ENCODE measurements around the gene CENPP.

CENPP gene

GRCh38 chr9:92308893-92309292 is 16.9 kb upstream of the CENPP start:
- no peak for TF ChIP-seq PKNOX1 (IDR thresholded peaks at IDR 0.05)
- no peak for TF ChIP-seq SUZ12 (IDR thresholded peaks at IDR 0.05)
- no peak for TF ChIP-seq LEF1 (IDR thresholded peaks at IDR 0.05; ENCODE audit: borderline replicate concordance)
- TF ChIP-seq NFRKB (IDR thresholded peaks at IDR 0.05) = no peak
- TF ChIP-seq TARDBP (IDR thresholded peaks at IDR 0.05) = no peak
- TF ChIP-seq FOXA1 (IDR thresholded peaks at IDR 0.05) = no peak
- no peak for TF ChIP-seq HDGF (IDR thresholded peaks at IDR 0.05; ENCODE audit: borderline replicate concordance)
- no peak for TF ChIP-seq SP1 (IDR thresholded peaks at IDR 0.05)
- no peak for TF ChIP-seq ARNT (IDR thresholded peaks at IDR 0.05)
- TF ChIP-seq ZNF384 (IDR thresholded peaks at IDR 0.05) = no peak
- no peak for TF ChIP-seq FOXK2 (IDR thresholded peaks at IDR 0.05)
- no peak for TF ChIP-seq ELF4 (IDR thresholded peaks at IDR 0.05)
- no peak for TF ChIP-seq BHLHE40 (IDR thresholded peaks at IDR 0.05; ENCODE audit: borderline replicate concordance)
- no peak for TF ChIP-seq CTBP1 (IDR thresholded peaks at IDR 0.05; ENCODE audit: borderline replicate concordance)
- TF ChIP-seq L3MBTL2 (conservative IDR thresholded peaks at IDR 0.05) = no peak
- no peak for DNase-seq (ENCODE audit: extremely low spot score)
- ChIA-PET CTCF (interaction anchor here (0.9 kb wide), 1 partner anchor 8 kb away, joined by 3 read pairs; no protein-coding TSS in a partner anchor), POLR2A (no interaction called here)

GRCh38 chr9:92310562-92310961 is 15.2 kb upstream of the CENPP start:
- DNase-seq (ENCODE audit: extremely low spot score) = no peak
- ChIA-PET POLR2A (no interaction called here), CTCF (no interaction called here)
- TF ChIP-seq NFRKB (IDR thresholded peaks at IDR 0.05) = no peak
- TF ChIP-seq ZNF384 (IDR thresholded peaks at IDR 0.05) = no peak
- no peak for TF ChIP-seq HDGF (IDR thresholded peaks at IDR 0.05; ENCODE audit: borderline replicate concordance)
- TF ChIP-seq SUZ12 (IDR thresholded peaks at IDR 0.05) = no peak
- no peak for TF ChIP-seq CTBP1 (IDR thresholded peaks at IDR 0.05; ENCODE audit: borderline replicate concordance)
- no peak for TF ChIP-seq ELF4 (IDR thresholded peaks at IDR 0.05)

- DNase-seq (ENCODE audit: extremely low spot score) = no peak
- CTCF ChIA-PET = no interaction called here
- POLR2A ChIA-PET = interaction anchor here (1.4 kb wide), 1 partner anchor 12 kb away, joined by 8 read pairs; the partner anchor contains the start of gene NOL8
- TF ChIP-seq ZNF384 (IDR thresholded peaks at IDR 0.05) (no peak), ELF4 (IDR thresholded peaks at IDR 0.05) (no peak), ARNT (IDR thresholded peaks at IDR 0.05) (no peak), NFRKB (IDR thresholded peaks at IDR 0.05) (no peak), BHLHE40 (IDR thresholded peaks at IDR 0.05; ENCODE audit: borderline replicate concordance) (no peak), HDGF (IDR thresholded peaks at IDR 0.05; ENCODE audit: borderline replicate concordance) (no peak), FOXK2 (IDR thresholded peaks at IDR 0.05) (no peak), LEF1 (IDR thresholded peaks at IDR 0.05; ENCODE audit: borderline replicate concordance) (no peak), TARDBP (IDR thresholded peaks at IDR 0.05) (no peak), L3MBTL2 (conservative IDR thresholded peaks at IDR 0.05) (no peak), CTBP1 (IDR thresholded peaks at IDR 0.05; ENCODE audit: borderline replicate concordance) (no peak), FOXM1 (IDR thresholded peaks at IDR 0.05; ENCODE audit: borderline replicate concordance) (no peak), FOXA1 (IDR thresholded peaks at IDR 0.05) (no peak), SUZ12 (IDR thresholded peaks at IDR 0.05) (no peak), SP1 (IDR thresholded peaks at IDR 0.05) (no peak), PKNOX1 (IDR thresholded peaks at IDR 0.05) (no peak)
Measured at GRCh38 chr9:92312887-92313623, 12.7 kb upstream of the CENPP start.

- ChIA-PET CTCF (no interaction called here), POLR2A (interaction anchor here (1.4 kb wide), 1 partner anchor 11 kb away, joined by 8 read pairs; the partner anchor contains the start of gene NOL8)
- TF ChIP-seq TARDBP (IDR thresholded peaks at IDR 0.05) (no peak), L3MBTL2 (conservative IDR thresholded peaks at IDR 0.05) (no peak), CTBP1 (IDR thresholded peaks at IDR 0.05; ENCODE audit: borderline replicate concordance) (no peak), HDGF (IDR thresholded peaks at IDR 0.05; ENCODE audit: borderline replicate concordance) (no peak), ELF4 (IDR thresholded peaks at IDR 0.05) (no peak), LEF1 (IDR thresholded peaks at IDR 0.05; ENCODE audit: borderline replicate concordance) (no peak), BHLHE40 (IDR thresholded peaks at IDR 0.05; ENCODE audit: borderline replicate concordance) (no peak), FOXM1 (IDR thresholded peaks at IDR 0.05; ENCODE audit: borderline replicate concordance) (no peak), PKNOX1 (IDR thresholded peaks at IDR 0.05) (no peak), ARNT (IDR thresholded peaks at IDR 0.05) (no peak), ZNF384 (IDR thresholded peaks at IDR 0.05) (no peak), SUZ12 (IDR thresholded peaks at IDR 0.05) (no peak), FOXA1 (IDR thresholded peaks at IDR 0.05) (no peak), NFRKB (IDR thresholded peaks at IDR 0.05) (no peak), FOXK2 (IDR thresholded peaks at IDR 0.05) (no peak), SP1 (IDR thresholded peaks at IDR 0.05) (no peak)
- no peak for DNase-seq (ENCODE audit: extremely low spot score)
Measured at GRCh38 chr9:92313624-92314012, 12.1 kb upstream of the CENPP start.

- ChIA-PET POLR2A (no interaction called here), CTCF (no interaction called here)
- TF ChIP-seq BHLHE40 (IDR thresholded peaks at IDR 0.05; ENCODE audit: borderline replicate concordance) = no peak
- TF ChIP-seq CTBP1 (IDR thresholded peaks at IDR 0.05; ENCODE audit: borderline replicate concordance) = no peak
- no peak for TF ChIP-seq HDGF (IDR thresholded peaks at IDR 0.05; ENCODE audit: borderline replicate concordance)
- DNase-seq (ENCODE audit: extremely low spot score) = no peak
Measured at GRCh38 chr9:92315456-92315855, 10.3 kb upstream of the CENPP start.

GRCh38 chr9:92324431-92324830 is 1.3 kb upstream of the CENPP start:
- ChIA-PET POLR2A (interaction anchor here (0.9 to 2.3 kb wide), 5 partner anchors 10 to 115 kb away, joined by 3 to 8 read pairs (median 4); no protein-coding TSS in a partner anchor), CTCF (no interaction called here)
- no peak for DNase-seq (ENCODE audit: extremely low spot score)
- no peak for TF ChIP-seq FOXK2 (IDR thresholded peaks at IDR 0.05)
- no peak for TF ChIP-seq L3MBTL2 (conservative IDR thresholded peaks at IDR 0.05)
- TF ChIP-seq CTBP1 (IDR thresholded peaks at IDR 0.05; ENCODE audit: borderline replicate concordance) = no peak
- TF ChIP-seq ARNT (IDR thresholded peaks at IDR 0.05) = no peak
- no peak for TF ChIP-seq FOXA1 (IDR thresholded peaks at IDR 0.05)
- TF ChIP-seq PKNOX1 (IDR thresholded peaks at IDR 0.05) = no peak
- no peak for TF ChIP-seq TARDBP (IDR thresholded peaks at IDR 0.05)
- TF ChIP-seq ELF4 (IDR thresholded peaks at IDR 0.05) = no peak
- TF ChIP-seq NFRKB (IDR thresholded peaks at IDR 0.05) = no peak
- TF ChIP-seq LEF1 (IDR thresholded peaks at IDR 0.05; ENCODE audit: borderline replicate concordance) = no peak
- TF ChIP-seq ZNF384 (IDR thresholded peaks at IDR 0.05) = no peak
- TF ChIP-seq BHLHE40 (IDR thresholded peaks at IDR 0.05; ENCODE audit: borderline replicate concordance) = no peak
- no peak for TF ChIP-seq HDGF (IDR thresholded peaks at IDR 0.05; ENCODE audit: borderline replicate concordance)
- TF ChIP-seq FOXM1 (IDR thresholded peaks at IDR 0.05; ENCODE audit: borderline replicate concordance) = no peak
- TF ChIP-seq SP1 (IDR thresholded peaks at IDR 0.05) = no peak
- TF ChIP-seq SUZ12 (IDR thresholded peaks at IDR 0.05) = no peak
